Hair follicle dermal papilla cell (primary cell): ENCODE data around the gene CEP44. TPM values are rescaled to one million over a fixed set of nuclear protein-coding genes. Genes with fewer than 3 reads are reported as not detected.

Source experiments
- total RNA-seq: library from RNA; depleted of rRNA; stranded (reverse); fragments of >200 nt; gene quantifications from 2 replicates; pipeline ENCODE4 v1.2.3, GENCODE V29; 2012

CEP44 gene
- total RNA-seq = 11.3 and 12.7 TPM in 2 replicates

DNA sequence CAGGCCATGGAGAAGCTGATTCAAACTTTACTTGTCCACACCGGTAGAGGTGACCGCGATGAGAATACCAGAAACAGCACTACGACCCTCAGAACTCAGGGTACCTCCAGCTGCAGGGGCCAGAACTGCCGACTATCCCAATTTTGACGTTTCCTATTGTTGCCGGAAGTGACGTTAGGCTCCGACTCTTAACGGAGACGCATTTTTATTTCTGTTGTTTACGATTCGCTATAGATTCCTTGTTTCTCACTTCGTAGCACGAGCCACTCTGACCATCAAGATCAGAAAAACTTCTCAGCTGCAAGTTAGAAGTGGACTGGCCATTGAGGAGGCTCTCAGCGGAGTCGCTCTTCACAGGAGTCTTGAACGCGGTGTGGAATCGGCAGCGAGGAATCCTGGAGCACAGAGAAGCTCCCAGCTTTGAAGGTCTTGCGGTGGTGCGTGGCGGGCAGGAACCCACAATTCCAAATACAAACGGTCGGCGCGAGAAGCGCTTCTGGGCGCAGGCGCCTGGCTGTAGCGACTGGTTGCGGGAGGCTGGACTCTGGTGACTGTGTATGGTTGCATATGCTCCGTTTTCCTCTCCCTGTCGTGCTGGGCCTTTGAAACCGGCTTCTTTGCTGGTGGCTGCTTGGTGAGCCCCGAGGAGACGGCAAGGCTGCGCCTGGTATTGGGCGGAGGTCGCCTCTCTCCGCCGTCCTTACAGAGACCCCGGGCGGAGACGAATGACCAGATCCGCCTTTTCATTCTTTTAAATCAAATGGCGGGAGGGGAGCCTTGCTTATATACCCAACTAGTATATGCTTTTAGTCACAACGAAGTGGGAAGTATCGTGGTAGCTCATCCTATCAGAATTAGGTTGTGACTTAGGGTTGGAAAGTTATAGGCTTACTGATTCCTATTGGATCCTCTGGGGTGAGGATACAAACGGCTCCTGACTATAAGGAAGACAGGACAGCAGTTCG lies at the start of gene CEP44, which contains the start of gene FBXO8:
CEP44 (plus strand) TSS at position 405 of the 965 bp plus-strand sequence. CDS start 15,211 bp downstream, outside the sequence.
FBXO8 (minus strand) TSS at position 161 of the 965 bp plus-strand sequence. CDS start 20,575 bp downstream, outside the sequence.

Other genes with a start within 250 kb of the CEP44 start
- 26.6 and 35.2 TPM in 2 replicates for gene FBXO8, start 244 bp upstream of the CEP44 start, total RNA-seq
- gene HPGD, start 238.6 kb downstream of the CEP44 start, total RNA-seq = 22.2 and 22.8 TPM in 2 replicates